SK-N-SH treated with all-trans-retinoic acid at 6 μM for 48 hours (cell line): ENCODE results near the gene ARHGAP24.

Experiments used
- CSDC2 ChIP-seq: fragments of 250-450 bp; sonication (Bioruptor Pico); IDR thresholded peaks from 2 replicates; pipeline ENCODE4 v1.5.0; 2020; ENCODE audit warnings: mild to moderate bottlenecking, moderate library complexity
- GLIS3 ChIP-seq: fragments of 250-450 bp; sonication (Bioruptor Pico); IDR thresholded peaks from 2 replicates; pipeline ENCODE4 v1.5.0; 2020; ENCODE audit warnings: mild to moderate bottlenecking, moderate library complexity
- ISL1 ChIP-seq: fragments of 250-450 bp; sonication (Bioruptor Pico); IDR thresholded peaks from 2 replicates; pipeline ENCODE4 v2.1.2; 2022; ENCODE audit warnings: mild to moderate bottlenecking, moderate library complexity
- OSR1 ChIP-seq: fragments of 250-450 bp; sonication (Bioruptor Pico); IDR thresholded peaks from 2 replicates; pipeline ENCODE4 v1.8.0; 2022; ENCODE audit warnings: moderate library complexity, mild to moderate bottlenecking, inconsistent platforms
- ZC3H10 ChIP-seq: fragments of 250-450 bp; sonication (Bioruptor Pico); IDR thresholded peaks from 2 replicates; pipeline ENCODE4 v1.5.1; 2021; ENCODE audit warnings: mild to moderate bottlenecking, moderate library complexity
- ZFP3 ChIP-seq: fragments of 250-450 bp; sonication (Bioruptor Pico); IDR thresholded peaks from 2 replicates; pipeline ENCODE4 v1.5.0; 2020; ENCODE audit warnings: mild to moderate bottlenecking, moderate library complexity
- ZFP30 ChIP-seq: fragments of 450-650 bp; formaldehyde crosslinking; IDR thresholded peaks from 2 replicates; pipeline ENCODE4 v1.5.0; 2022; ENCODE audit warnings: mild to moderate bottlenecking, moderate library complexity
- ZNF565 ChIP-seq: fragments of 450-650 bp; formaldehyde crosslinking; conservative IDR thresholded peaks from 2 replicates; pipeline ENCODE4 v1.5.0; 2020; ENCODE audit warnings: low read depth, mild to moderate bottlenecking, moderate library complexity
- ZNF8 ChIP-seq: fragments of 450-650 bp; formaldehyde crosslinking; IDR thresholded peaks from 2 replicates; pipeline ENCODE4 v1.5.0; 2020; ENCODE audit warnings: mild to moderate bottlenecking, moderate library complexity
- TF ChIP-seq, protein P1 (sequence below): fragments of 250-450 bp; sonication (Bioruptor Pico); IDR thresholded peaks from 2 replicates; pipeline ENCODE4 v1.8.0; 2021; ENCODE audit warnings: low read depth, mild to moderate bottlenecking, moderate library complexity, borderline replicate concordance
- TF ChIP-seq, protein P2 (sequence below): fragments of 250-450 bp; sonication (Bioruptor Pico); IDR thresholded peaks from 2 replicates; pipeline ENCODE4 v1.8.0; 2020; ENCODE audit warnings: mild to moderate bottlenecking, moderate library complexity, borderline replicate concordance
- TF ChIP-seq, protein P3 (sequence below): fragments of 250-450 bp; sonication (Bioruptor Pico); IDR thresholded peaks from 2 replicates; pipeline ENCODE4 v1.5.0; 2020; ENCODE audit warnings: mild to moderate bottlenecking, moderate library complexity

DNA sequence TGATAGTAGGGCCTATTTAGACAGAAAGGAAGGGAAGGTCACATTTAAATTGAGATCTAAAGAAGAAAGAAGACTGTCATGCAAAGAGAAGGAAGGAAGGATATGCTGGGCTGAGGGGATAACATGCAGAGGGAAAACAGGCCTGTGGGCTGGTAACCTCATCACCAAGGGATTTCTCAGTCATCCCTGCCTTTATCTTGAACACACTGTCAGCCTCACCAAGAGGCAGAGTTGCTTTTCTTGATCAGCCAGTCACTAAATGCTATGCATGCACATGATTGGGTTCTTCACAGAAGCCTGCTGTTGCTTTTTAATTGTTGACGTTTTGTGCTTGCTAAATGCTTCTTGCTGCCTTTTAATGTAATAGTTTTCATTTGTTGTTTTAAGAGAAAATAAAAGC, 113.0 kb downstream of the ARHGAP24 start:
- TF ChIP-seq ZNF565 (CRISPR knock-in tag) (no peak), ISL1 (CRISPR knock-in tag) (no peak), ZC3H10 (CRISPR knock-in tag) (no peak), GLIS3 (CRISPR knock-in tag) (no peak), ZNF8 (CRISPR knock-in tag) (no peak), CSDC2 (CRISPR knock-in tag) (no peak), ZFP30 (CRISPR knock-in tag) (no peak), OSR1 (CRISPR knock-in tag) (no peak), ZFP3 (CRISPR knock-in tag) (no peak)
- TF ChIP-seq, protein P1, sequence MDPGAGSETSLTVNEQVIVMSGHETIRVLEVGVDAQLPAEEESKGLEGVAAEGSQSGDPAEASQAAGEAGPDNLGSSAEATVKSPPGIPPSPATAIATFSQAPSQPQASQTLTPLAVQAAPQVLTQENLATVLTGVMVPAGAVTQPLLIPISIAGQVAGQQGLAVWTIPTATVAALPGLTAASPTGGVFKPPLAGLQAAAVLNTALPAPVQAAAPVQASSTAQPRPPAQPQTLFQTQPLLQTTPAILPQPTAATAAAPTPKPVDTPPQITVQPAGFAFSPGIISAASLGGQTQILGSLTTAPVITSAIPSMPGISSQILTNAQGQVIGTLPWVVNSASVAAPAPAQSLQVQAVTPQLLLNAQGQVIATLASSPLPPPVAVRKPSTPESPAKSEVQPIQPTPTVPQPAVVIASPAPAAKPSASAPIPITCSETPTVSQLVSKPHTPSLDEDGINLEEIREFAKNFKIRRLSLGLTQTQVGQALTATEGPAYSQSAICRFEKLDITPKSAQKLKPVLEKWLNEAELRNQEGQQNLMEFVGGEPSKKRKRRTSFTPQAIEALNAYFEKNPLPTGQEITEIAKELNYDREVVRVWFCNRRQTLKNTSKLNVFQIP, result no peak
- TF ChIP-seq, protein P2, sequence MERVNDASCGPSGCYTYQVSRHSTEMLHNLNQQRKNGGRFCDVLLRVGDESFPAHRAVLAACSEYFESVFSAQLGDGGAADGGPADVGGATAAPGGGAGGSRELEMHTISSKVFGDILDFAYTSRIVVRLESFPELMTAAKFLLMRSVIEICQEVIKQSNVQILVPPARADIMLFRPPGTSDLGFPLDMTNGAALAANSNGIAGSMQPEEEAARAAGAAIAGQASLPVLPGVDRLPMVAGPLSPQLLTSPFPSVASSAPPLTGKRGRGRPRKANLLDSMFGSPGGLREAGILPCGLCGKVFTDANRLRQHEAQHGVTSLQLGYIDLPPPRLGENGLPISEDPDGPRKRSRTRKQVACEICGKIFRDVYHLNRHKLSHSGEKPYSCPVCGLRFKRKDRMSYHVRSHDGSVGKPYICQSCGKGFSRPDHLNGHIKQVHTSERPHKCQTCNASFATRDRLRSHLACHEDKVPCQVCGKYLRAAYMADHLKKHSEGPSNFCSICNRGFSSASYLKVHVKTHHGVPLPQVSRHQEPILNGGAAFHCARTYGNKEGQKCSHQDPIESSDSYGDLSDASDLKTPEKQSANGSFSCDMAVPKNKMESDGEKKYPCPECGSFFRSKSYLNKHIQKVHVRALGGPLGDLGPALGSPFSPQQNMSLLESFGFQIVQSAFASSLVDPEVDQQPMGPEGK (CRISPR knock-in tag), result no peak
- TF ChIP-seq, protein P3, sequence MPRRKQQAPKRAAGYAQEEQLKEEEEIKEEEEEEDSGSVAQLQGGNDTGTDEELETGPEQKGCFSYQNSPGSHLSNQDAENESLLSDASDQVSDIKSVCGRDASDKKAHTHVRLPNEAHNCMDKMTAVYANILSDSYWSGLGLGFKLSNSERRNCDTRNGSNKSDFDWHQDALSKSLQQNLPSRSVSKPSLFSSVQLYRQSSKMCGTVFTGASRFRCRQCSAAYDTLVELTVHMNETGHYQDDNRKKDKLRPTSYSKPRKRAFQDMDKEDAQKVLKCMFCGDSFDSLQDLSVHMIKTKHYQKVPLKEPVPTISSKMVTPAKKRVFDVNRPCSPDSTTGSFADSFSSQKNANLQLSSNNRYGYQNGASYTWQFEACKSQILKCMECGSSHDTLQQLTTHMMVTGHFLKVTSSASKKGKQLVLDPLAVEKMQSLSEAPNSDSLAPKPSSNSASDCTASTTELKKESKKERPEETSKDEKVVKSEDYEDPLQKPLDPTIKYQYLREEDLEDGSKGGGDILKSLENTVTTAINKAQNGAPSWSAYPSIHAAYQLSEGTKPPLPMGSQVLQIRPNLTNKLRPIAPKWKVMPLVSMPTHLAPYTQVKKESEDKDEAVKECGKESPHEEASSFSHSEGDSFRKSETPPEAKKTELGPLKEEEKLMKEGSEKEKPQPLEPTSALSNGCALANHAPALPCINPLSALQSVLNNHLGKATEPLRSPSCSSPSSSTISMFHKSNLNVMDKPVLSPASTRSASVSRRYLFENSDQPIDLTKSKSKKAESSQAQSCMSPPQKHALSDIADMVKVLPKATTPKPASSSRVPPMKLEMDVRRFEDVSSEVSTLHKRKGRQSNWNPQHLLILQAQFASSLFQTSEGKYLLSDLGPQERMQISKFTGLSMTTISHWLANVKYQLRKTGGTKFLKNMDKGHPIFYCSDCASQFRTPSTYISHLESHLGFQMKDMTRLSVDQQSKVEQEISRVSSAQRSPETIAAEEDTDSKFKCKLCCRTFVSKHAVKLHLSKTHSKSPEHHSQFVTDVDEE (CRISPR knock-in tag), result no peak
